OCI-LY7 (cell line): ENCODE results near the gene TDRD3. TPM values are rescaled to one million over a fixed set of nuclear protein-coding genes. Genes with fewer than 3 reads are reported as not detected.

ENCODE experiments used
- Bru-seq: library from RNA; stranded (reverse); fragments of 400-500 nt; gene quantifications from one replicate; lab custom pipeline; 2021; lab: Mats Ljungman, UMichigan
- BruChase-seq, 2 experiments: library from RNA; stranded (reverse); fragments of 400-500 nt; gene quantifications; one replicate each; lab custom pipeline; 2021; lab: Mats Ljungman, UMichigan
- BruUV-seq: library from RNA; stranded (reverse); fragments of 400-500 nt; replicated peaks from 2 replicates; lab custom pipeline; 2021; lab: Mats Ljungman, UMichigan
- CTCF ChIA-PET: fragments of 300-600 bp; sonication (Branson Sonifier 250); formaldehyde crosslinking; loops from one replicate; lab custom pipeline; 2022; ENCODE audit warnings: antibody characterized with exemption; ENCODE audit not compliant: unreplicated experiment; lab: Charles Lee
- POLR2A ChIA-PET: fragments of 300-600 bp; sonication (Branson Sonifier 250); formaldehyde crosslinking; loops from one replicate; lab custom pipeline; 2022; ENCODE audit warnings: antibody characterized with exemption; lab: Charles Lee
- DNase-seq: peaks from one replicate; pipeline ENCODE4 v3.0.0-alpha.2; 2015; ENCODE audit warnings: low spot score
- H2AFZ ChIP-seq: fragments of 200-600 bp; sonication (generic), shearing (Covaris generic); 2 replicates; pipeline ENCODE4 v1.6.1; 2014; ENCODE audit warnings: mild to moderate bottlenecking, antibody characterized with exemption, low read length, moderate library complexity
- H3K27ac ChIP-seq: fragments of 200-600 bp; sonication (generic); 2 replicates; pipeline ENCODE4 v1.5.1; 2014; ENCODE audit warnings: mixed run types, low read depth, mild to moderate bottlenecking, moderate library complexity, low read length, inconsistent platforms; ENCODE audit not compliant: poor library complexity, severe bottlenecking
- H3K36me3 ChIP-seq: fragments of 200-600 bp; sonication (generic); 2 replicates; pipeline ENCODE4 v1.6.1; 2014; ENCODE audit warnings: mild to moderate bottlenecking, antibody characterized with exemption, low read length, moderate library complexity, mixed read lengths; ENCODE audit not compliant: insufficient read depth
- H3K4me1 ChIP-seq: fragments of 200-600 bp; sonication (generic); 2 replicates; pipeline ENCODE4 v1.5.1; 2014; ENCODE audit warnings: mild to moderate bottlenecking, low read length; ENCODE audit not compliant: insufficient read depth, poor library complexity, severe bottlenecking
- H3K4me2 ChIP-seq: fragments of 200-600 bp; sonication (generic); 2 replicates; pipeline ENCODE4 v1.6.1; 2014; ENCODE audit warnings: mild to moderate bottlenecking, low read length
- H3K4me3 ChIP-seq: fragments of 200-600 bp; sonication (generic); 2 replicates; pipeline ENCODE4 v1.5.1; 2014; ENCODE audit warnings: mild to moderate bottlenecking, low read depth, low read length; ENCODE audit not compliant: poor library complexity, severe bottlenecking
- H3K79me2 ChIP-seq: fragments of 200-600 bp; sonication (generic); 2 replicates; pipeline ENCODE4 v1.6.1; 2016; ENCODE audit warnings: low read depth, mild to moderate bottlenecking, low read length, moderate library complexity, mixed read lengths; ENCODE audit not compliant: insufficient read depth
- H3K9me2 ChIP-seq: fragments of 200-600 bp; sonication (generic); 2 replicates; pipeline ENCODE4 v1.6.1; 2016; ENCODE audit warnings: mild to moderate bottlenecking, low read length, mixed read lengths; ENCODE audit not compliant: insufficient read depth
- H3K9me3 ChIP-seq: fragments of 200-600 bp; sonication (generic); 2 replicates; pipeline ENCODE4 v1.6.1; 2014; ENCODE audit warnings: mild to moderate bottlenecking, mixed run types, low read length, mixed read lengths
- H4K20me1 ChIP-seq: fragments of 200-600 bp; sonication (generic); 2 replicates; pipeline ENCODE4 v1.6.1; 2014; ENCODE audit warnings: mild to moderate bottlenecking, antibody characterized with exemption, low read length, moderate library complexity, mixed read lengths; ENCODE audit not compliant: insufficient read depth
- EZH2phosphoT487 ChIP-seq: fragments of 200-600 bp; sonication (generic); IDR thresholded peaks from 2 replicates; pipeline ENCODE4 v1.6.1; 2018; ENCODE audit warnings: low read depth, borderline replicate concordance, mild to moderate bottlenecking, mixed run types, antibody characterized with exemption, low read length, moderate library complexity, mixed read lengths
- intact Hi-C: fragments of 100-400 bp; cut with micrococcal nuclease; formaldehyde crosslinking; loops from one replicate; pipeline ENCODE4 v1.10.0; 2022; ENCODE audit not compliant: unreplicated experiment
- long read RNA-seq: library from polyadenylated mRNA; stranded (forward); transcript quantifications from one replicate; pipeline ENCODE4 v2.0.0, GENCODE V29; 2022
- total RNA-seq, 2 experiments: library from RNA; depleted of rRNA in 1 of 2; stranded (reverse); fragments of >200 nt in 1 of 2; shearing (Covaris generic) in 1 of 2; gene quantifications; 2 replicates each; pipeline ENCODE4 v1.2.3, GENCODE V29; 2014 to 2022
- TF ChIP-seq, protein P1 (sequence below): fragments of 200-600 bp; sonication (generic); conservative IDR thresholded peaks from 2 replicates; pipeline ENCODE4 v1.5.1; 2014; ENCODE audit warnings: mild to moderate bottlenecking, antibody characterized with exemption, low read length, moderate library complexity, mixed read lengths

TDRD3 gene
- total RNA-seq (2014; rRNA removed; shearing (Covaris generic)) (12.2 and 13.5 TPM in 2 replicates), total RNA-seq (2022) (17.1 and 18.5 TPM in 2 replicates), Bru-seq, nascent RNA (percentile 69 among the genes with signal in this experiment), BruChase-seq, experiment 1, labeled RNA remaining after a 6-hour chase (percentile 59 among the genes with signal in this experiment), BruChase-seq, experiment 2, labeled RNA remaining after a 2-hour chase (percentile 62 among the genes with signal in this experiment)
- long read RNA-seq, partial matches to known transcripts: 8 of 15 reads
- long read RNA-seq, other reads (novel, unspliced or antisense): 5 of 15 reads

- peak within 1 kb of the TSS; percentile 95 for H3K4me2 ChIP-seq
- H3K36me3 ChIP-seq: no peaks in the 10 kb centered on the region
- H3K4me3 ChIP-seq: peak within 1 kb of the TSS; percentile 77
- peak within 1 kb of the TSS; percentile 82 for H3K27ac ChIP-seq
- peak within 1 kb of the TSS; percentile 94 for H2AFZ ChIP-seq
- TF ChIP-seq, protein P1, sequence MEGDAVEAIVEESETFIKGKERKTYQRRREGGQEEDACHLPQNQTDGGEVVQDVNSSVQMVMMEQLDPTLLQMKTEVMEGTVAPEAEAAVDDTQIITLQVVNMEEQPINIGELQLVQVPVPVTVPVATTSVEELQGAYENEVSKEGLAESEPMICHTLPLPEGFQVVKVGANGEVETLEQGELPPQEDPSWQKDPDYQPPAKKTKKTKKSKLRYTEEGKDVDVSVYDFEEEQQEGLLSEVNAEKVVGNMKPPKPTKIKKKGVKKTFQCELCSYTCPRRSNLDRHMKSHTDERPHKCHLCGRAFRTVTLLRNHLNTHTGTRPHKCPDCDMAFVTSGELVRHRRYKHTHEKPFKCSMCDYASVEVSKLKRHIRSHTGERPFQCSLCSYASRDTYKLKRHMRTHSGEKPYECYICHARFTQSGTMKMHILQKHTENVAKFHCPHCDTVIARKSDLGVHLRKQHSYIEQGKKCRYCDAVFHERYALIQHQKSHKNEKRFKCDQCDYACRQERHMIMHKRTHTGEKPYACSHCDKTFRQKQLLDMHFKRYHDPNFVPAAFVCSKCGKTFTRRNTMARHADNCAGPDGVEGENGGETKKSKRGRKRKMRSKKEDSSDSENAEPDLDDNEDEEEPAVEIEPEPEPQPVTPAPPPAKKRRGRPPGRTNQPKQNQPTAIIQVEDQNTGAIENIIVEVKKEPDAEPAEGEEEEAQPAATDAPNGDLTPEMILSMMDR: peak; percentile 84
- TF ChIP-seq EZH2phosphoT487: no peak
- intact Hi-C loops: loop anchor here (1.0 to 2.0 kb wide), 2 partner anchors 34 to 233 kb away; no protein-coding TSS in a partner anchor
- POLR2A ChIA-PET: interaction anchor here (0.6 to 1.4 kb wide), 7 partner anchors 10 to 253 kb away, joined by 3 to 4 read pairs (median 3); no protein-coding TSS in a partner anchor
- H3K4me1 ChIP-seq: peaks cover 24% of the 10 kb centered on the region
- H4K20me1 ChIP-seq: 0 out of 2 replicates have a peak, but pooled peaks cover 7% of the 10 kb centered on the region
- CTCF ChIA-PET: no interaction called here
- no peaks in the 10 kb centered on the region for H3K9me3 ChIP-seq
- H3K9me2 ChIP-seq: no peaks in the 10 kb centered on the region
- BruUV-seq: no TSS peak
- DNase-seq: peak; percentile 88
- H3K79me2 ChIP-seq: peaks cover 30% of the 10 kb centered on the region
These were observed at the start of gene TDRD3 for GRCh38 chr13:60396783-60397703. Gene TDRD3, plus strand, starts transcription at chr13:60397220. Its CDS starts 145 bp downstream, at chr13:60397365.

DNA sequence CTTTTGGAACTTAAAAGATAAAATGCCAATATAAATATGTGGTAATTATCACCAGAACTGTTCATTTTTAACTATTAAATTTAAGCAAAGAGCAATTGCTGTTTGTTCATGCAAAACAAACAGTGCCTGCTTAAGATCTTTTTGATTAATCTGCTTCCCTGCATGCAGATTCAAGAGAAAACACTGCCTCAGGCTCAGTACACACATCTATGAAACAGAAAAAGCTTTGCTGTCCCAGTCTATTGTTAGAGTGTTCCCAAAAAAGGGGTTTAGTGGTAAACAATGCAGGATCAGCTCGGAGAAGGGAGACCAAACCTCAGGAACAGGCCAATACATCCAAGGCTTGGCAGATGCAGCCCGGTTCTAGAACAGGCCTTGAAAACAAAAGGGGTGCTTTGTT, 49.3 kb upstream of the TDRD3 start:
- Histone ChIP-seq H3K36me3 (no peaks in the 10 kb centered on the region), H3K79me2 (no peaks in the 10 kb centered on the region), H3K9me3 (no peaks in the 10 kb centered on the region), H4K20me1 (no peaks in the 10 kb centered on the region), H3K4me2 (no peak overlapping the region), H2AFZ (no peak overlapping the region), H3K4me3 (no peak overlapping the region), H3K27ac (no peak overlapping the region), H3K9me2 (no peaks in the 10 kb centered on the region), H3K4me1 (no peaks in the 10 kb centered on the region)
- TF ChIP-seq, protein P1: no peak
- TF ChIP-seq EZH2phosphoT487: no peak
- no peak for DNase-seq
- ChIA-PET POLR2A (no interaction called here), CTCF (no interaction called here)
- BruUV-seq: no TSS peak
- intact Hi-C loops: no loop called here
